Hepatocyte (in vitro differentiated cells): ENCODE results near the gene FASN.

ENCODE experiments used
- CTCF ChIP-seq: fragments of 200-600 bp; sonication (generic); IDR thresholded peaks from 2 replicates; pipeline ENCODE4 v1.5.1; 2016; ENCODE audit warnings: antibody characterized with exemption, mild to moderate bottlenecking; ENCODE audit not compliant: poor library complexity
- EZH2 ChIP-seq: fragments of 200-600 bp; sonication (generic); IDR thresholded peaks from 2 replicates; pipeline ENCODE4 v1.6.1; 2016; ENCODE audit warnings: antibody characterized with exemption, mild to moderate bottlenecking, borderline replicate concordance
- EZH2phosphoT487 ChIP-seq: fragments of 200-600 bp; sonication (generic); IDR thresholded peaks from one replicate; pipeline ENCODE4 v1.6.1; 2018; ENCODE audit warnings: antibody characterized with exemption, mild to moderate bottlenecking, low read depth, moderate library complexity; ENCODE audit not compliant: unreplicated experiment, severe bottlenecking

- TF ChIP-seq CTCF, result no peak
- TF ChIP-seq EZH2, result no peak
- no peak for TF ChIP-seq EZH2phosphoT487
Observed at GRCh38 chr17:82108496-82108945, 10.5 kb upstream of the FASN start.
